BJ (cell line): Measurements from ENCODE around the gene EXOC1L. TPM values are rescaled to one million over a fixed set of nuclear protein-coding genes. Genes with fewer than 3 reads are reported as not detected.

Source experiments
- CTCF ChIA-PET: fragments of 350-600 bp; formaldehyde crosslinking; extraction: SDS; loops from one replicate; lab custom pipeline; 2021; ENCODE audit warnings: antibody characterized with exemption, inconsistent platforms; lab: Yijun Ruan, JAX
- POLR2A ChIA-PET: fragments of 300-600 bp; sonication (Branson Sonifier 250); formaldehyde crosslinking; extraction: SDS; loops from one replicate; lab custom pipeline; 2021; ENCODE audit warnings: antibody characterized with exemption; lab: Charles Lee
- DNase-seq: peaks from one replicate; pipeline ENCODE4 v3.0.0-alpha.2; 2011; ENCODE audit warnings: low read depth
- H3K27me3 ChIP-seq: 2 replicates; pipeline ENCODE4 v1.6.0; 2011; ENCODE audit warnings: low read length; ENCODE audit not compliant: control insufficient read depth, insufficient read depth
- H3K36me3 ChIP-seq: 2 replicates; pipeline ENCODE4 v1.5.1; 2011; ENCODE audit warnings: low read length; ENCODE audit not compliant: control insufficient read depth, insufficient read depth
- H3K4me3 ChIP-seq: 2 replicates; pipeline ENCODE4 v1.5.1; 2011; ENCODE audit warnings: low read depth, mild to moderate bottlenecking, control low read depth, low read length
- CTCF ChIP-seq: IDR thresholded peaks from 2 replicates; pipeline ENCODE4 v1.5.1; 2011; ENCODE audit warnings: low read depth, mild to moderate bottlenecking, control low read depth, inconsistent platforms, low read length, moderate library complexity; ENCODE audit not compliant: insufficient read depth
- polyA plus RNA-seq: library from polyadenylated mRNA; depleted of rRNA; stranded (reverse); fragments of >200 nt; gene quantifications from 2 replicates; pipeline ENCODE4 v1.2.3, GENCODE V29; 2011

Gene EXOC1L
- polyA plus RNA-seq, 1 experiment: not detected

GRCh38 chr4:55820279-55820678, 689 bp downstream of the EXOC1L start:
- H3K27me3 ChIP-seq: peaks cover 2% of the 10 kb centered on the region
- POLR2A ChIA-PET: no interaction called here
- TF ChIP-seq CTCF: no peak
- DNase-seq: no peak
- no peaks in the 10 kb centered on the region for H3K36me3 ChIP-seq
- CTCF ChIA-PET: no interaction called here
- no peak overlapping the region for H3K4me3 ChIP-seq

GRCh38 chr4:55822329-55822728, 2.7 kb downstream of the EXOC1L start:
- no peak for TF ChIP-seq CTCF
- CTCF ChIA-PET: no interaction called here
- DNase-seq: no peak
- no peaks in the 10 kb centered on the region for H3K36me3 ChIP-seq
- POLR2A ChIA-PET: no interaction called here
- H3K4me3 ChIP-seq: no peak overlapping the region
- peaks cover 2% of the 10 kb centered on the region for H3K27me3 ChIP-seq

- no peaks in the 10 kb centered on the region for H3K27me3 ChIP-seq
- DNase-seq: no peak
- CTCF ChIA-PET: interaction anchor here (0.5 to 1.4 kb wide), 3 partner anchors 12 to 23 kb away, joined by 3 to 5 read pairs (median 4); no protein-coding TSS in a partner anchor
- POLR2A ChIA-PET: no interaction called here
- no peak overlapping the region for H3K4me3 ChIP-seq
- no peaks in the 10 kb centered on the region for H3K36me3 ChIP-seq
- no peak for TF ChIP-seq CTCF
Measured at GRCh38 chr4:55824865-55825264, 5.3 kb downstream of the EXOC1L start.

DNA sequence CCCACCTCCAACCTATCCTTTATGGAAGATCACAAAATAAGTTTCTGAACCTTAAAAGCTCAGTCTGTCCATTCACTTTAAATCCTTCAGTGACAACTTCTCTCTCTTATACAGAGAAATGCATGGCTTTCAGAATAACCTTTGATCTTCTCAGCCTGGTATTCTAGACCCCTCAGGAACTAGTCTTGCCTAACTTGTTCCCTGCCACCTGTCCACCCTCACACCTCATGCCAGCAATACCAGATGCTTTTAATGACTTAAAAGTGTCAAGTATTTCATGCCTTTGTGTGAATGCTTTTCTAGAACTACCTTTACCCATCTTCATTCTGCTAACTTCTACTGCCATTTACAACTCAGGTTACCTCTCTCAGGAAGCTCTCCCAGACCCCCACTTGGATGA, 7.4 kb downstream of the EXOC1L start:
- H3K4me3 ChIP-seq: no peak overlapping the region
- no peaks in the 10 kb centered on the region for H3K36me3 ChIP-seq
- ChIA-PET CTCF (interaction anchor here (0.7 kb wide), 1 partner anchor 10 kb away, joined by 3 read pairs; no protein-coding TSS in a partner anchor), POLR2A (no interaction called here)
- H3K27me3 ChIP-seq: no peaks in the 10 kb centered on the region
- no peak for DNase-seq
- TF ChIP-seq CTCF: no peak

DNA sequence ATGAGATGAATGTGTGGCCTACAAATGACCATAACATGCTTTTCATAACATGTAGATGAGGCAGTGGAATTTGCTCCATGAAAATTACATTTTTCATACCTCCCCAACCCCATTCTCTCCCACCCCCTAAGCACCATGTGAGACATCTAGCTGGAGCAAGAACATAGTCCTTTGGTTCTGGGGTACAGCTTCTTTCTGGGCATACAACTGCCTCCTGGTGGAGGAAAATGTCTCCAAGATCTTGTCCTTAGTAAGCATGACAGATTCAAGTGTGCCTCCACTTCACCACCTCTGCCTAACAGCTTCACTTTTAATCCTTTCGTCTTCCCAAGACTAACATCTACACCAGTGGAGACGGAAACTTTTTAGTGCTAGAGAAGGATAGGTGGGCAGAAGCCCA, 8.0 kb downstream of the EXOC1L start:
- Histone ChIP-seq H3K36me3 (no peaks in the 10 kb centered on the region), H3K27me3 (no peaks in the 10 kb centered on the region), H3K4me3 (no peak overlapping the region)
- no peak for TF ChIP-seq CTCF
- CTCF ChIA-PET: no interaction called here
- POLR2A ChIA-PET: no interaction called here
- DNase-seq: no peak
